ENCODE measurements around the gene SASH1. TPM values are rescaled to one million over a fixed set of nuclear protein-coding genes. Genes with fewer than 3 reads are reported as not detected.

The SASH1 gene
- polyA plus RNA-seq, 1 donor from 2014 or later = 7.0 TPM

DNA sequence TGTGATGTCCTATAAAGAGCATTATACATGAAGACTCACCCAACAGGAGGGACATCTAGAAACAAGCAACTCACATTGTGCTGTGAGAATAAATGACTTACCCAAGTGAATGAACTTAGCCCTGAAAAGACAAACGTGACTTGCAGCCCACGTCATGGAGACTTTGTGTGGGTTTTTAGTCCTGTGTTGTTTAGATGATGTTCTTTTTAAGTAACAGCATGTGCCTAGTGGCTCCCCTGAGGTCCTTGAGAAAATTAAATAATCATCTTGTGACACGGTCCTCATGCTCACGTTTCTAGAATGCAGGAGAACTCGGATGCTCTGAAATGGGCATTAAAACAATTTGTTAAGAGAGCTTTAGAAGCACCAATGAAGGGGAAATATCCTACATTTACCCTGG, 165.1 kb downstream of the SASH1 start:
- Histone ChIP-seq H3K79me2 (replicated peaks; ENCODE audit: insufficient read depth, low read length) (no peaks in the 10 kb centered on the region), H3K4me2 (ENCODE audit: low read length) (no peak overlapping the region), H3K4me3 (ENCODE audit: low read length) (no peak overlapping the region), H3K27me3 (ENCODE audit: insufficient read depth, low read depth, low read length) (no peaks in the 10 kb centered on the region), H3K27ac (ENCODE audit: low read length) (no peak overlapping the region), H3K9me3 (ENCODE audit: low read length) (no peaks in the 10 kb centered on the region), H3K9me2 (ENCODE audit: insufficient read depth, low read length) (no peaks in the 10 kb centered on the region), H2AFZ (ENCODE audit: low read depth, low read length) (no peak overlapping the region), H3F3A (ENCODE audit: insufficient read depth, low read length, poor library complexity, severe bottlenecking) (no peaks in the 10 kb centered on the region), H3K36me3 (ENCODE audit: insufficient read depth, low read length) (no peaks in the 10 kb centered on the region), H3K9ac (ENCODE audit: low read length) (no peak overlapping the region), H4K20me1 (ENCODE audit: insufficient read depth) (no peaks in the 10 kb centered on the region)
- TF ChIP-seq, protein P1, sequence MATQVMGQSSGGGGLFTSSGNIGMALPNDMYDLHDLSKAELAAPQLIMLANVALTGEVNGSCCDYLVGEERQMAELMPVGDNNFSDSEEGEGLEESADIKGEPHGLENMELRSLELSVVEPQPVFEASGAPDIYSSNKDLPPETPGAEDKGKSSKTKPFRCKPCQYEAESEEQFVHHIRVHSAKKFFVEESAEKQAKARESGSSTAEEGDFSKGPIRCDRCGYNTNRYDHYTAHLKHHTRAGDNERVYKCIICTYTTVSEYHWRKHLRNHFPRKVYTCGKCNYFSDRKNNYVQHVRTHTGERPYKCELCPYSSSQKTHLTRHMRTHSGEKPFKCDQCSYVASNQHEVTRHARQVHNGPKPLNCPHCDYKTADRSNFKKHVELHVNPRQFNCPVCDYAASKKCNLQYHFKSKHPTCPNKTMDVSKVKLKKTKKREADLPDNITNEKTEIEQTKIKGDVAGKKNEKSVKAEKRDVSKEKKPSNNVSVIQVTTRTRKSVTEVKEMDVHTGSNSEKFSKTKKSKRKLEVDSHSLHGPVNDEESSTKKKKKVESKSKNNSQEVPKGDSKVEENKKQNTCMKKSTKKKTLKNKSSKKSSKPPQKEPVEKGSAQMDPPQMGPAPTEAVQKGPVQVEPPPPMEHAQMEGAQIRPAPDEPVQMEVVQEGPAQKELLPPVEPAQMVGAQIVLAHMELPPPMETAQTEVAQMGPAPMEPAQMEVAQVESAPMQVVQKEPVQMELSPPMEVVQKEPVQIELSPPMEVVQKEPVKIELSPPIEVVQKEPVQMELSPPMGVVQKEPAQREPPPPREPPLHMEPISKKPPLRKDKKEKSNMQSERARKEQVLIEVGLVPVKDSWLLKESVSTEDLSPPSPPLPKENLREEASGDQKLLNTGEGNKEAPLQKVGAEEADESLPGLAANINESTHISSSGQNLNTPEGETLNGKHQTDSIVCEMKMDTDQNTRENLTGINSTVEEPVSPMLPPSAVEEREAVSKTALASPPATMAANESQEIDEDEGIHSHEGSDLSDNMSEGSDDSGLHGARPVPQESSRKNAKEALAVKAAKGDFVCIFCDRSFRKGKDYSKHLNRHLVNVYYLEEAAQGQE (IDR thresholded peaks at IDR 0.05; ENCODE audit: borderline replicate concordance) = no peak
- TF ChIP-seq POLR2AphosphoS5 (IDR thresholded peaks at IDR 0.05) (no peak), RAD21 (conservative IDR thresholded peaks at IDR 0.05) (no peak), SMC3 (conservative IDR thresholded peaks at IDR 0.05; ENCODE audit: poor library complexity) (no peak)

DNA sequence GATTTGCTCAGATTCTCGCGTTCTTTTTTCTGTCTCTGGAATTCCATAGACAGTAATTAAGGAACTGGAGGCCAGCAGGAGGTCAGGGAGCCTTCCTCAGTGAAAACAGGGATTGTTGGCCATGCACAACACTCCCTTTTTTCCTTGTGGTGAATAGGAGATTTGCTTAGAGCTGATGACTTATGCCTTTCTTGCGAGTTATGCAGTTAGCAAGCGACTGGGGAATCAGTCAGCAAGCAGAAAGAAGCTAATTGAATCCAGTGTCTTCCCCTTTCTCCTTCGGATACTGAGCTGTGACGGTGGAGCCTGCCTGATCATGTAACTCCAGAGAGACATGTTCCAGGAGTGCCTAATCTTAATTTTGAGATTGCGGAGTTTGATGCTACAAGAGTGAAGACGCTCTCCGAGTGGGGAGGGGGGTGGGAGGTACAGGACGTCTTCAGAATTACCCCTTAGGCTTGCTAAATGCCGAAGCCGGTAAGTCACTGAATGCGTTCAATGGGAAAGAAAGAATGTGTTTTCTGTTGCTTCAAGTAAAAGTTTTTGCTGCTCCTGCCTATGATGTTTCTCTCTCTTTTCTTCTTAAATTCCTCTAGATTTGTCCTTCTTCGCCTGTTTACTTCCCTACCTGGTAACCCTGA, 165.9 kb downstream of the SASH1 start:
- H3K9ac ChIP-seq (ENCODE audit: low read length) = no peak overlapping the region
- no peaks in the 10 kb centered on the region for H3K9me3 ChIP-seq (ENCODE audit: low read length)
- H3K9me2 ChIP-seq (ENCODE audit: insufficient read depth, low read length) = no peaks in the 10 kb centered on the region
- H3K79me2 ChIP-seq (replicated peaks; ENCODE audit: insufficient read depth, low read length) = no peaks in the 10 kb centered on the region
- no peaks in the 10 kb centered on the region for H3K36me3 ChIP-seq (ENCODE audit: insufficient read depth, low read length)
- H3K27me3 ChIP-seq (ENCODE audit: insufficient read depth, low read depth, low read length) = no peaks in the 10 kb centered on the region
- peak overlapping the region; percentile 48 for H3K4me2 ChIP-seq (ENCODE audit: low read length)
- peak overlapping the region; percentile 53 for H3K4me3 ChIP-seq (ENCODE audit: low read length)
- H3K27ac ChIP-seq (ENCODE audit: low read length) = no peak overlapping the region
- no peaks in the 10 kb centered on the region for H4K20me1 ChIP-seq (ENCODE audit: insufficient read depth)
- no peak for TF ChIP-seq TAF1 (IDR thresholded peaks at IDR 0.05; ENCODE audit: low read depth)
- TF ChIP-seq SMC3 (conservative IDR thresholded peaks at IDR 0.05; ENCODE audit: poor library complexity) = no peak
- TF ChIP-seq POLR2AphosphoS5 (IDR thresholded peaks at IDR 0.05) = no peak
- TF ChIP-seq MXI1 (conservative IDR thresholded peaks at IDR 0.05; ENCODE audit: poor library complexity, severe bottlenecking) = no peak
- no peak for TF ChIP-seq EP300 (conservative IDR thresholded peaks at IDR 0.05; ENCODE audit: poor library complexity, severe bottlenecking)
- TF ChIP-seq, protein P2, sequence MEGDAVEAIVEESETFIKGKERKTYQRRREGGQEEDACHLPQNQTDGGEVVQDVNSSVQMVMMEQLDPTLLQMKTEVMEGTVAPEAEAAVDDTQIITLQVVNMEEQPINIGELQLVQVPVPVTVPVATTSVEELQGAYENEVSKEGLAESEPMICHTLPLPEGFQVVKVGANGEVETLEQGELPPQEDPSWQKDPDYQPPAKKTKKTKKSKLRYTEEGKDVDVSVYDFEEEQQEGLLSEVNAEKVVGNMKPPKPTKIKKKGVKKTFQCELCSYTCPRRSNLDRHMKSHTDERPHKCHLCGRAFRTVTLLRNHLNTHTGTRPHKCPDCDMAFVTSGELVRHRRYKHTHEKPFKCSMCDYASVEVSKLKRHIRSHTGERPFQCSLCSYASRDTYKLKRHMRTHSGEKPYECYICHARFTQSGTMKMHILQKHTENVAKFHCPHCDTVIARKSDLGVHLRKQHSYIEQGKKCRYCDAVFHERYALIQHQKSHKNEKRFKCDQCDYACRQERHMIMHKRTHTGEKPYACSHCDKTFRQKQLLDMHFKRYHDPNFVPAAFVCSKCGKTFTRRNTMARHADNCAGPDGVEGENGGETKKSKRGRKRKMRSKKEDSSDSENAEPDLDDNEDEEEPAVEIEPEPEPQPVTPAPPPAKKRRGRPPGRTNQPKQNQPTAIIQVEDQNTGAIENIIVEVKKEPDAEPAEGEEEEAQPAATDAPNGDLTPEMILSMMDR (IDR thresholded peaks at IDR 0.05; ENCODE audit: poor library complexity, severe bottlenecking) = no peak
- TF ChIP-seq, protein P1 (IDR thresholded peaks at IDR 0.05; ENCODE audit: borderline replicate concordance) = no peak
- no peak for TF ChIP-seq EZH2 (IDR thresholded peaks at IDR 0.05; ENCODE audit: borderline replicate concordance, insufficient read depth, low read length, poor library complexity, severe bottlenecking)
- TF ChIP-seq RAD21 (conservative IDR thresholded peaks at IDR 0.05) = no peak
- no peaks in the 10 kb centered on the region for H3F3A ChIP-seq (ENCODE audit: insufficient read depth, low read length, poor library complexity, severe bottlenecking)
- H2AFZ ChIP-seq (ENCODE audit: low read depth, low read length) = no peak overlapping the region

All from neural cell (in vitro differentiated cells).